Measurements from ENCODE around the gene PPP6R1.

The PPP6R1 gene

GRCh38 chr19:55257461-55258420 is 1.1 kb downstream of the PPP6R1 start:
- DNase-seq, result peak; percentile 51

- DNase-seq, result peak; percentile 54
Measured at GRCh38 chr19:55256562-55257460, 2.0 kb downstream of the PPP6R1 start.

GRCh38 chr19:55255618-55256423 is 3.0 kb downstream of the PPP6R1 start:
- DNase-seq, result peak; percentile 56

GRCh38 chr19:55254625-55254977 is 4.2 kb downstream of the PPP6R1 start:
- DNase-seq, result no peak

- DNase-seq, result peak; percentile 82
Measured at GRCh38 chr19:55253842-55254624, 4.8 kb downstream of the PPP6R1 start.

- DNase-seq, result peak; percentile 56
Measured at GRCh38 chr19:55252760-55253663, 5.8 kb downstream of the PPP6R1 start.

GRCh38 chr19:55251341-55252081 is 7.3 kb downstream of the PPP6R1 start:
- DNase-seq, result peak; percentile 90

- no peak for DNase-seq
Measured at GRCh38 chr19:55250262-55251036, 8.4 kb downstream of the PPP6R1 start.

GRCh38 chr19:55249841-55250240 is 9.0 kb downstream of the PPP6R1 start:
- DNase-seq, result no peak

GRCh38 chr19:55248704-55249103 is 10.1 kb downstream of the PPP6R1 start:
- peak; percentile 41 for DNase-seq

GRCh38 chr19:55248166-55248675 is 10.6 kb downstream of the PPP6R1 start:
- no peak for DNase-seq

- no peak for DNase-seq
Measured at GRCh38 chr19:55247621-55248099, 11.2 kb downstream of the PPP6R1 start.

GRCh38 chr19:55246462-55247451 is 12.1 kb downstream of the PPP6R1 start:
- DNase-seq, result no peak

GRCh38 chr19:55245236-55245904 is 13.4 kb downstream of the PPP6R1 start:
- no peak for DNase-seq

GRCh38 chr19:55244004-55244680 is 14.7 kb downstream of the PPP6R1 start:
- DNase-seq, result no peak

GRCh38 chr19:55242517-55242916 is 16.3 kb downstream of the PPP6R1 start:
- no peak for DNase-seq
